GM12878 (cell line): ENCODE results near the gene TMEM225B. TPM values are rescaled to one million over a fixed set of nuclear protein-coding genes. Genes with fewer than 3 reads are reported as not detected.

Experiments used
- ATAC-seq: fragments of 200-7000 bp; cut with Tn5 transposase; 3 replicates; pipeline ENCODE4 v1.9.1; 2020; ENCODE audit warnings: mild to moderate bottlenecking, moderate library complexity
- BruUV-seq: library from RNA; stranded (reverse); fragments of 400-500 nt; replicated peaks from 2 replicates; lab custom pipeline; 2021; lab: Mats Ljungman, UMichigan
- CTCF ChIA-PET: fragments of 300-600 bp; sonication (Branson Sonifier 250); formaldehyde crosslinking; extraction: SDS; loops from one replicate; lab custom pipeline; 2021; ENCODE audit warnings: inconsistent platforms; lab: Yijun Ruan, JAX
- POLR2A ChIA-PET: fragments of 350-600 bp; formaldehyde crosslinking; extraction: SDS; loops from one replicate; lab custom pipeline; 2021; ENCODE audit warnings: inconsistent platforms; lab: Charles Lee
- RAD21 ChIA-PET: fragments of 300-600 bp; sonication (Branson Sonifier 250); formaldehyde crosslinking; loops from one replicate; lab custom pipeline; 2023; ENCODE audit warnings: antibody characterized with exemption; ENCODE audit not compliant: unreplicated experiment; lab: Charles Lee
- SMC1A ChIA-PET: fragments of 300-600 bp; sonication (Branson Sonifier 250); formaldehyde crosslinking; loops from one replicate; lab custom pipeline; 2023; ENCODE audit not compliant: unreplicated experiment, uncharacterized antibody; lab: Charles Lee
- DNase-seq: peaks from one replicate; pipeline ENCODE4 v3.0.0-alpha.2; 2011; ENCODE audit warnings: low read depth, low spot score
- FAIRE-seq: peaks from 3 replicates; lab custom pipeline; 2011; peaks lifted over from hg19 to GRCh38; lab: Jason Lieb, UNC
- H2AFZ ChIP-seq: 2 replicates; pipeline ENCODE4 v1.6.0; 2011; ENCODE audit warnings: low read depth, low read length, control low read depth; ENCODE audit not compliant: control insufficient read depth
- H3K27ac ChIP-seq: 2 replicates; pipeline ENCODE4 v1.5.1; 2011; ENCODE audit warnings: control low read depth; ENCODE audit not compliant: control insufficient read depth, insufficient read depth
- H3K27me3 ChIP-seq, 2 experiments: replicated peaks in 1 of 2; 2 replicates each; pipeline versions ENCODE4 v1.6.0 to v1.6.1; 2011; ENCODE audit warnings: low read length in 1 of 2; ENCODE audit not compliant: control insufficient read depth in 2 of 2, insufficient read depth in 2 of 2
- H3K36me3 ChIP-seq, 2 experiments: 2 replicates each; pipeline ENCODE4 v1.5.1; 2011; ENCODE audit warnings: low read length in 1 of 2; ENCODE audit not compliant: control insufficient read depth in 2 of 2, insufficient read depth in 2 of 2
- H3K4me1 ChIP-seq: 2 replicates; pipeline ENCODE4 v1.6.1; 2011; ENCODE audit warnings: mild to moderate bottlenecking, low read length, moderate library complexity, mixed read lengths; ENCODE audit not compliant: control insufficient read depth, insufficient read depth
- H3K4me2 ChIP-seq: 2 replicates; pipeline ENCODE4 v1.6.0; 2011; ENCODE audit warnings: control low read depth; ENCODE audit not compliant: control insufficient read depth, insufficient read depth
- H3K4me3 ChIP-seq: fragments of 200-600 bp; sonication (generic); 2 replicates; pipeline ENCODE4 v1.5.1; 2016
- H3K79me2 ChIP-seq: 2 replicates; pipeline ENCODE4 v1.6.0; 2011; ENCODE audit warnings: low read length; ENCODE audit not compliant: control insufficient read depth, insufficient read depth
- H3K9ac ChIP-seq: 2 replicates; pipeline ENCODE4 v1.8.0; 2011; ENCODE audit warnings: low read length, control low read depth, mixed read lengths; ENCODE audit not compliant: control insufficient read depth, insufficient read depth
- H3K9me3 ChIP-seq: replicated peaks from 3 replicates; pipeline ENCODE4 v1.5.1; 2011; ENCODE audit warnings: mild to moderate bottlenecking, low read length; ENCODE audit not compliant: control insufficient read depth, insufficient read depth
- H4K20me1 ChIP-seq: 2 replicates; pipeline ENCODE4 v1.6.0; 2011; ENCODE audit not compliant: control insufficient read depth, insufficient read depth
- ASH2L ChIP-seq: fragments of 300-600, 200-600 bp; sonication (generic); IDR thresholded peaks from 2 replicates; pipeline ENCODE4 v1.6.1; 2017; ENCODE audit warnings: low read depth, mild to moderate bottlenecking, borderline replicate concordance
- BACH1 ChIP-seq: fragments of 450-650 bp; IDR thresholded peaks from 2 replicates; pipeline ENCODE4 v1.6.1; 2017; ENCODE audit warnings: mild to moderate bottlenecking, borderline replicate concordance
- CHD1 ChIP-seq: IDR thresholded peaks from 2 replicates; pipeline ENCODE4 v1.6.1; 2012; ENCODE audit warnings: low read depth, low read length, improper control_type of control experiment
- DPF2 ChIP-seq: fragments of 450-650 bp; IDR thresholded peaks from 2 replicates; pipeline ENCODE4 v1.6.1; 2017; ENCODE audit warnings: mild to moderate bottlenecking
- FOXM1 ChIP-seq: IDR thresholded peaks from 2 replicates; pipeline ENCODE4 v1.6.1; 2012; ENCODE audit warnings: low read depth, mild to moderate bottlenecking, inconsistent platforms, low read length, moderate library complexity
- KDM1A ChIP-seq: fragments of 200-600 bp; sonication (generic); IDR thresholded peaks from 2 replicates; pipeline ENCODE4 v1.6.1; 2016; ENCODE audit warnings: borderline replicate concordance
- NFYB ChIP-seq: IDR thresholded peaks from 2 replicates; pipeline ENCODE4 v1.6.1; 2011; ENCODE audit warnings: low read depth, mild to moderate bottlenecking, low read length, improper control_type of control experiment, moderate library complexity; ENCODE audit not compliant: insufficient read depth
- NR2F1 ChIP-seq: fragments of 450-650 bp; conservative IDR thresholded peaks from 2 replicates; pipeline ENCODE4 v1.6.1; 2017; ENCODE audit warnings: mild to moderate bottlenecking
- PAX5 ChIP-seq: IDR thresholded peaks from 2 replicates; pipeline ENCODE4 v1.6.1; 2011; ENCODE audit warnings: low read depth, low read length, borderline replicate concordance
- POU2F2 ChIP-seq: IDR thresholded peaks from 3 replicates; pipeline ENCODE4 v1.6.1; 2011; ENCODE audit warnings: low read depth, mild to moderate bottlenecking, low read length, borderline replicate concordance
- RAD21 ChIP-seq: IDR thresholded peaks from 2 replicates; pipeline ENCODE4 v1.6.1; 2011; ENCODE audit warnings: mild to moderate bottlenecking, low read depth, low read length, moderate library complexity; ENCODE audit not compliant: insufficient read depth
- RUNX3 ChIP-seq: IDR thresholded peaks from 2 replicates; pipeline ENCODE4 v1.6.1; 2012; ENCODE audit warnings: low read length, inconsistent platforms
- SIX5 ChIP-seq: IDR thresholded peaks from 2 replicates; pipeline ENCODE4 v1.6.1; 2011; ENCODE audit warnings: mild to moderate bottlenecking, low read depth, low read length, moderate library complexity; ENCODE audit not compliant: severe bottlenecking
- SMARCA5 ChIP-seq: fragments of 450-650 bp; IDR thresholded peaks from 2 replicates; pipeline ENCODE4 v1.6.1; 2017; ENCODE audit warnings: mild to moderate bottlenecking
- ZNF207 ChIP-seq: fragments of 450-650 bp; IDR thresholded peaks from 2 replicates; pipeline ENCODE4 v1.6.1; 2014; ENCODE audit warnings: antibody characterized with exemption, mild to moderate bottlenecking, borderline replicate concordance
- ZNF274 ChIP-seq: IDR thresholded peaks from one replicate; pipeline ENCODE4 v1.8.0; 2011; ENCODE audit not compliant: insufficient read length, insufficient read depth
- ZZZ3 ChIP-seq: IDR thresholded peaks from 2 replicates; pipeline ENCODE4 v1.6.1; 2011; ENCODE audit warnings: low read depth; ENCODE audit not compliant: control insufficient read depth, insufficient read length
- WGBS: methylation state at CpG from one replicate; pipeline ENCODE4 v1.1.6; 2016; ENCODE audit warnings: low lambda C conversion rate; ENCODE audit not compliant: insufficient replicate concordance, insufficient coverage; ENCODE audit errors: missing lambda C conversion rate; 5-methylcytosine and 5-hydroxymethylcytosine counted together
- in situ Hi-C: fragments of 300-500 bp; cut with MboI; formaldehyde crosslinking; loops from 9 replicates; pipeline ENCODE4 v1.14.3; 2018; ENCODE audit warnings: mixed read lengths
- intact Hi-C: fragments of 100-400 bp; cut with micrococcal nuclease; formaldehyde crosslinking; loops from one replicate; pipeline ENCODE4 v1.14.2; 2022; ENCODE audit not compliant: unreplicated experiment
- polyA plus RNA-seq, 11 experiments: library from polyadenylated mRNA; depleted of rRNA in 4 of 11; unstranded in 6 of 11; stranded (reverse) in 5 of 11; fragments of >200 nt; fragmentation: Nextera tagmentation in 4 of 11; fragmentation: Illumina TruSeq in 1 of 11; extraction: Ambion mirVana in 4 of 11; extraction: Trizol in 1 of 11; gene quantifications; 1 replicate in 1 of 11; 2 replicates in 10 of 11; pipeline versions ENCODE4 v1.2.1 to v1.2.3, GENCODE V29; 2011 to 2016; ENCODE audit warnings: inconsistent platforms in 2 of 11, missing spikeins in 2 of 11, low read depth in 1 of 11
- total RNA-seq, 4 experiments: library from RNA; depleted of rRNA in 3 of 4; stranded (reverse); fragments of >200 nt in 3 of 4; fragmentation: Illumina TruSeq in 1 of 4; extraction: Trizol in 1 of 4; gene quantifications; 2 replicates each; pipeline versions ENCODE4 v1.2.1 to v1.2.3, GENCODE V29; 2013 to 2021
- TF ChIP-seq, protein P1 (sequence below): IDR thresholded peaks from 2 replicates; pipeline ENCODE4 v1.6.1; 2011; ENCODE audit warnings: low read depth, low read length, improper control_type of control experiment, borderline replicate concordance
- TF ChIP-seq, protein P2 (sequence below): IDR thresholded peaks from 2 replicates; pipeline ENCODE4 v1.6.1; 2012; ENCODE audit warnings: low read depth, low read length, improper control_type of control experiment
- TF ChIP-seq, protein P3 (sequence below): IDR thresholded peaks from 2 replicates; pipeline ENCODE4 v1.6.1; 2012; ENCODE audit warnings: low read length, inconsistent platforms

Gene TMEM225B
- total and polyA plus RNA-seq, 10 of the 15 experiments (the other 5 are each of a cell fraction or from before 2014, with no cell fraction given): 0.22 to 1.9 (median 0.43) TPM

DNA sequence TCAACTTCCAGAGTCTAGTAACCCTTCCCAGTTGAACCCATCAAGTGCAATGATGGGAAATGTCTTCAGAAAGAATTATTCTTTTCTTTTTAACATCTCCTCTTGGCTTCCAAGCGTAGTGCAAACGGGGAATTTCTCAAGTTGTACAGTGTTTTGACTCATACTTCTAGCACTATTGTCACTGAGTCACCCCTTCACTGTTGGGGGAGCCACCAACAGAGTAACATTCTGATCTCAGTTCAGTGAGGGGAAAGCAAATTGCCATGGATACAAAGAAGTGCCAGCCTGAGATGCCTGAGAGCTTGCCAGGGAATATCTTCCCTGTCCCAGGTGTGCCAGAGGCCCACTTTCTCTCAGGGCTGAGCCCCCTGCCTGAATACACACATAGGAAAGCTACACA, 50.8 kb downstream of the TMEM225B start (continued):
- TF ChIP-seq ASH2L (no peak), KDM1A (no peak), NFYB (no peak), BACH1 (no peak), ZZZ3 (no peak), CHD1 (no peak), ZNF274 (no peak), SIX5 (no peak)

DNA sequence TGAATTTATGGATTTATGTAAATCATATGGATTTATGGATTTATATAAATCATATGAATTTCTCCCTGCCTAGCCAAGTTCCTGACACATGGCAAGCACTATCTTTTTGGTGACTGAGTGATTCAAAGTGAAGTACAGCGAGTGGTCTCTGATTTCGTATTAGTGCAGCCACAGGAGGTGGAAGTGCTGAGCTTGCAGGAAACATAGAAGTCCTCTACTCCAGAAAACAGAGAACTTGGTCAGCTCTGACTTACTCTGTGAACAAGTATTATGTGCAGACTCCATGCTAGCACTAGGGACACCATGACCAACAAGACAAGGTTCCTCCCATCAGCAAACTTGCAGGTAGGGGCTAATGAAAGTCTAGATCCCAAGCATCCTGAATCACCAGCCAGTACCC, 53.2 kb downstream of the TMEM225B start:
- WGBS: 83% methylated on average over 2 of the region's 2 CpGs
- ChIA-PET SMC1A (no interaction called here), POLR2A (interaction anchor here (1.0 kb wide), 1 partner anchor 10 kb away, joined by 3 read pairs; no protein-coding TSS in a partner anchor), CTCF (no interaction called here), RAD21 (no interaction called here)
- Histone ChIP-seq H3K27ac (no peak overlapping the region), H3K4me3 (no peak overlapping the region), H3K4me1 (no peaks in the 10 kb centered on the region), H3K4me2 (no peak overlapping the region), H3K79me2 (no peaks in the 10 kb centered on the region), H3K9me3 (no peaks in the 10 kb centered on the region), H3K27me3 (no peaks in the 10 kb centered on the region), H2AFZ (no peak overlapping the region), H3K9ac (no peak overlapping the region), H3K36me3 (no peaks in the 10 kb centered on the region; a peak in 1 of 4 replicates), H4K20me1 (no peaks in the 10 kb centered on the region)
- no TSS peak for BruUV-seq
- DNase-seq (no peak), ATAC-seq (no peak), FAIRE-seq (no peak)
- in situ Hi-C loops: no loop called here
- intact Hi-C loops: no loop called here
- TF ChIP-seq ASH2L (no peak), SMARCA5 (no peak), POU2F2 (no peak), CHD1 (no peak), FOXM1 (no peak), DPF2 (no peak), NR2F1 (no peak), PAX5 (no peak), ZNF207 (no peak), RAD21 (no peak), ZZZ3 (no peak), RUNX3 (no peak)
- TF ChIP-seq, protein P1, sequence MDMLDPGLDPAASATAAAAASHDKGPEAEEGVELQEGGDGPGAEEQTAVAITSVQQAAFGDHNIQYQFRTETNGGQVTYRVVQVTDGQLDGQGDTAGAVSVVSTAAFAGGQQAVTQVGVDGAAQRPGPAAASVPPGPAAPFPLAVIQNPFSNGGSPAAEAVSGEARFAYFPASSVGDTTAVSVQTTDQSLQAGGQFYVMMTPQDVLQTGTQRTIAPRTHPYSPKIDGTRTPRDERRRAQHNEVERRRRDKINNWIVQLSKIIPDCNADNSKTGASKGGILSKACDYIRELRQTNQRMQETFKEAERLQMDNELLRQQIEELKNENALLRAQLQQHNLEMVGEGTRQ: no peak
- TF ChIP-seq, protein P2, sequence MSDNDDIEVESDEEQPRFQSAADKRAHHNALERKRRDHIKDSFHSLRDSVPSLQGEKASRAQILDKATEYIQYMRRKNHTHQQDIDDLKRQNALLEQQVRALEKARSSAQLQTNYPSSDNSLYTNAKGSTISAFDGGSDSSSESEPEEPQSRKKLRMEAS: no peak
- TF ChIP-seq, protein P3, sequence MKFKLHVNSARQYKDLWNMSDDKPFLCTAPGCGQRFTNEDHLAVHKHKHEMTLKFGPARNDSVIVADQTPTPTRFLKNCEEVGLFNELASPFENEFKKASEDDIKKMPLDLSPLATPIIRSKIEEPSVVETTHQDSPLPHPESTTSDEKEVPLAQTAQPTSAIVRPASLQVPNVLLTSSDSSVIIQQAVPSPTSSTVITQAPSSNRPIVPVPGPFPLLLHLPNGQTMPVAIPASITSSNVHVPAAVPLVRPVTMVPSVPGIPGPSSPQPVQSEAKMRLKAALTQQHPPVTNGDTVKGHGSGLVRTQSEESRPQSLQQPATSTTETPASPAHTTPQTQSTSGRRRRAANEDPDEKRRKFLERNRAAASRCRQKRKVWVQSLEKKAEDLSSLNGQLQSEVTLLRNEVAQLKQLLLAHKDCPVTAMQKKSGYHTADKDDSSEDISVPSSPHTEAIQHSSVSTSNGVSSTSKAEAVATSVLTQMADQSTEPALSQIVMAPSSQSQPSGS: no peak
